Uterus (tissue), 2 donors: ENCODE measurements around the gene MSANTD1.

Experiments
- CTCF ChIP-seq, 4 experiments: fragments of 200-600 bp in 2 of 4; fragments of 450-650 bp in 2 of 4; sonication (generic) in 2 of 4; IDR thresholded peaks; one replicate each; pipeline ENCODE4 v1.5.1; 2016 to 2019; ENCODE audit warnings: antibody characterized with exemption in 4 of 4, mild to moderate bottlenecking in 2 of 4, moderate library complexity in 1 of 4
- POLR2A ChIP-seq, 2 donors: fragments of 450-650 bp; IDR thresholded peaks; one replicate each; pipeline ENCODE4 v1.6.1; 2016; ENCODE audit warnings: antibody characterized with exemption in 2 of 2, mild to moderate bottlenecking in 1 of 2, moderate library complexity in 1 of 2

GRCh38 chr4:3246458-3247398 is 2.2 kb upstream of the MSANTD1 start:
- TF ChIP-seq CTCF (IDR thresholded peaks at IDR 0.05) (no peak), POLR2A (IDR thresholded peaks at IDR 0.05) (no peak)
